ENCODE data around the gene PPIP5K2. TPM values are rescaled to one million over a fixed set of nuclear protein-coding genes. Genes with fewer than 3 reads are reported as not detected.
A peak's percentile ranks its signal among the peaks of the same experiment; 100 is the strongest.

The PPIP5K2 gene
- total RNA-seq, 1 donor from 2014 or later, result 76.1 TPM

- TF ChIP-seq CTCF (IDR thresholded peaks at IDR 0.05), result no peak
- intact Hi-C loops (cut with micrococcal nuclease), result no loop called here
- DNase-seq, result no peak
- Mint-ChIP-seq H3K27ac (no peak overlapping the region), H3K36me3 (ENCODE audit: low read depth) (peaks cover 4% of the 10 kb centered on the region), H3K4me3 (no peak overlapping the region), H3K9me3 (no peaks in the 10 kb centered on the region), H3K27me3 (peaks cover 10% of the 10 kb centered on the region), H3K4me1 (peaks cover 18% of the 10 kb centered on the region)
- POLR2A ChIA-PET, result no interaction called here
- CTCF ChIA-PET, result no interaction called here
- no peak for ATAC-seq (ENCODE audit: low read depth)
These were observed 136.1 kb downstream of the PPIP5K2 start for GRCh38 chr5:103256178-103256577.

- ChIA-PET CTCF (interaction anchor here (1.1 to 1.6 kb wide), 2 partner anchors 26 to 34 kb away, joined by 3 to 4 read pairs; no protein-coding TSS in a partner anchor), POLR2A (interaction anchor here (0.7 to 2.5 kb wide), 9 partner anchors 11 to 503 kb away, joined by 3 to 41 read pairs (median 5); partner anchors contain the start of genes GIN1, PAM and PPIP5K2)
- Mint-ChIP-seq H3K9me3 (no peaks in the 10 kb centered on the region), H3K4me1 (peaks cover 19% of the 10 kb centered on the region), H3K36me3 (ENCODE audit: low read depth) (peaks cover 4% of the 10 kb centered on the region), H3K27ac (peak within 1 kb of the TSS; percentile 84), H3K4me3 (peak within 1 kb of the TSS; percentile 88), H3K27me3 (peaks cover 2% of the 10 kb centered on the region)
- TF ChIP-seq CTCF (IDR thresholded peaks at IDR 0.05), result no peak
- peak; percentile 84 for DNase-seq
- ATAC-seq (ENCODE audit: low read depth), result peak; percentile 94
- intact Hi-C loops (cut with micrococcal nuclease), result loop anchor here (1.0 to 2.0 kb wide), 4 partner anchors 34 to 502 kb away; partner anchors contain the start of genes GIN1, NUDT12 and PPIP5K2
These were observed 138.4 kb downstream of the PPIP5K2 start, which contains the start of gene MACIR for GRCh38 chr5:103258368-103258956. Gene MACIR, plus strand, starts transcription at chr5:103258763. Its CDS starts 17,157 bp downstream, at chr5:103275920.

GRCh38 chr5:103258957-103259704 lies 139.0 kb downstream of the PPIP5K2 start:
- H3K27ac Mint-ChIP-seq, result peak overlapping the region; percentile 69
- no peak for TF ChIP-seq CTCF (IDR thresholded peaks at IDR 0.05)
- peak; percentile 70 for DNase-seq
- H3K4me1 Mint-ChIP-seq, result peaks cover 19% of the 10 kb centered on the region
- CTCF ChIA-PET, result interaction anchor here (0.7 to 1.6 kb wide), 3 partner anchors 27 to 679 kb away, joined by 3 to 4 read pairs (median 3); no protein-coding TSS in a partner anchor
- peaks cover 2% of the 10 kb centered on the region for H3K27me3 Mint-ChIP-seq
- H3K9me3 Mint-ChIP-seq, result no peaks in the 10 kb centered on the region
- peaks cover 4% of the 10 kb centered on the region for H3K36me3 Mint-ChIP-seq (ENCODE audit: low read depth)
- ATAC-seq (ENCODE audit: low read depth), result peak; percentile 35
- POLR2A ChIA-PET, result interaction anchor here (0.6 to 2.5 kb wide), 8 partner anchors 10 to 503 kb away, joined by 3 to 41 read pairs (median 5); partner anchors contain the start of genes GIN1, PAM and PPIP5K2
- intact Hi-C loops (cut with micrococcal nuclease), result loop anchor here (1.0 to 2.0 kb wide), 4 partner anchors 34 to 503 kb away; partner anchors contain the start of genes GIN1, NUDT12 and PPIP5K2
- peak overlapping the region; percentile 88 for H3K4me3 Mint-ChIP-seq

- no peak for TF ChIP-seq CTCF (IDR thresholded peaks at IDR 0.05)
- DNase-seq, result no peak
- peak overlapping the region; percentile 88 for H3K4me3 Mint-ChIP-seq
These were observed 139.7 kb downstream of the PPIP5K2 start for GRCh38 chr5:103259705-103260355.

More at GRCh38 chr5:103259705-103260355, 139.7 kb downstream of the PPIP5K2 start:
- CTCF ChIA-PET, result interaction anchor here (0.7 to 1.1 kb wide), 2 partner anchors 35 to 680 kb away, joined by 3 read pairs; no protein-coding TSS in a partner anchor
- intact Hi-C loops (cut with micrococcal nuclease), result loop anchor here (2.0 kb wide), 2 partner anchors 35 to 303 kb away; partner anchors contain the start of gene NUDT12
- peak overlapping the region; percentile 69 for H3K27ac Mint-ChIP-seq
- peaks cover 19% of the 10 kb centered on the region for H3K4me1 Mint-ChIP-seq
- ATAC-seq (ENCODE audit: low read depth), result no peak
- POLR2A ChIA-PET, result interaction anchor here (0.6 to 2.5 kb wide), 4 partner anchors 9 to 301 kb away, joined by 3 to 41 read pairs (median 4); partner anchors contain the start of genes GIN1 and PPIP5K2
- H3K36me3 Mint-ChIP-seq (ENCODE audit: low read depth), result peaks cover 4% of the 10 kb centered on the region
- H3K27me3 Mint-ChIP-seq, result peaks cover 2% of the 10 kb centered on the region
- H3K9me3 Mint-ChIP-seq, result no peaks in the 10 kb centered on the region
